HG02759 (cell line): ENCODE data around the gene NCR3LG1.
"Not testable (repeated sequence)": the region's sequence is repeated elsewhere in the genome, so short reads cannot be mapped to it uniquely, and the experiment has no call there.

Source experiments
- ATAC-seq: cut with Tn5 transposase; IDR thresholded peaks from one replicate; pipeline ENCODE4 v1.9.1; 2021; ENCODE audit warnings: mild to moderate bottlenecking, moderate library complexity; ENCODE audit not compliant: unreplicated experiment

The NCR3LG1 gene

DNA sequence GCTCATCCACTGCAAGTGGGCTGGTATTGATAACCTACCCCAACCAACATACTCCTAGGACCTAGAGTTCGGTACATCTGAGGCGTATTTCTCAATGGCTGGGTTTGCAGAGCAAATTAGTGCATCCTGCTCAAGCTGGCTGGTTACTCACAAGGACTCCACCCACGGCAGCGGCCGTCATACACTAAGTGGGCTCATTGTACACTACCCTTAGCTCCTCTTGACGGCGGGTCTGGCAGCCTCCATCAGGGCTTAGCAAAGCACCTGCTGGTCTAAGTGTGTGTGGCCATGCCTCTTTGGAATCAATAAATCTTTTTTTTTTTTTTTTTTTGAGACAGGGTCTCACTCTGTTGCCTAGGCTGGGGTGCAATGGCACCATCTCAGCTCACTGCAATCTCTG is 57.0 kb downstream of the NCR3LG1 start:
- ATAC-seq = no peak

DNA sequence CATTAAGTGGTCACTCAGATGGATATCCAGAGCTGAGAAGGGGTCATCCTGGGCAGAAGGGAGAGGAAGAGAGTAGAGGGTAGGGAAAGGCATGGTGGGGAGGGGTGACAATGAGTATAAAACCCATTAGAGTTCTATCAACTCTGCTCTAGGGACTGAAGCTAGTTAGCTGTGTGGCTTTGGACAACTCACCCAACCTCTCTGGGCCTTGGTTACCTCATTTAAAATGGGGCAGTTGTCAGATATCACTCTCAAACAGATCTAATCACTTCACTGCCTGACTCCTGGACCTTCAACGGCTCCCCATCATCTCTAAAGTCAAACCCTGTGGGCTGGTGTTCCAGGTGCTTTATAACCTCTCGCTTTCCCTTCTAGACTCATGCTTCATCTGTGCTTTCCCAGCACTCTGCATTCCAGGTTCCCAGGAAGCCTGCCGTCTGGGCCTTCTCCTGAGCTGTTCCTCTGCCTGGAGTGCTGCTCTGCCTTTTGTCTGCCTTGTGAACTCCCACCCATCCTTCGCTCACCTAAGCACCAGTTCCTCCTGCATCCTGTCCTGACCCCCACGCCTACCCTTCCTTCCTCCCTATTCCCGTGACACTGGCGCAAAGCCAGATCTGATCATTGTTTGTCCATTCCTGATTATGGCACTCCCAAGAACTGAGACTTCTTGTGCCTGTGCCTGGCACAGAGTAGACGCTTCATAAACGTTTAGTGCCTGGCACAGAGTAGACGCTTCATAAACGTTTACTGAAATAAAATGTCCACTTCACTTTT is 59.2 kb downstream of the NCR3LG1 start:
- ATAC-seq = no peak

DNA sequence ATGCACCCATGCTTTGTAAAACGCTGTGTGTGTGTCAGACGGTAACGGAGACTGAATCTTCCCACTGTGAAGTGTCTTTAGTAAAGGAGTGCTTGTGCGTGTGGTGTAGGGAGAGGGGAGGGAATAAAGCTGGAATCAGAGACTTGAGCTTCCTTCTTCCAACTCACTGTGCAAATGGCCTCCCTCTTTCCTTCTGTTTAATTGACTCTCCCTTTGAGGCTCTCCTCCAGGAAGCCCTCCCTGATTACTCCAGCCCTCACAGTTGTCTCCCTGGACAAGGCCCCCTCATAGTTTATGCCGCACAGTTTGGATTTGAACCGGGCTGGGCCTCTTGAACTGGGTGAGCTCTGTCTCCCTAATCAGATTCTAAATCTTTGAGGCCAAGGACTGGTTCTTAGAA is 59.8 kb downstream of the NCR3LG1 start:
- ATAC-seq = no peak

DNA sequence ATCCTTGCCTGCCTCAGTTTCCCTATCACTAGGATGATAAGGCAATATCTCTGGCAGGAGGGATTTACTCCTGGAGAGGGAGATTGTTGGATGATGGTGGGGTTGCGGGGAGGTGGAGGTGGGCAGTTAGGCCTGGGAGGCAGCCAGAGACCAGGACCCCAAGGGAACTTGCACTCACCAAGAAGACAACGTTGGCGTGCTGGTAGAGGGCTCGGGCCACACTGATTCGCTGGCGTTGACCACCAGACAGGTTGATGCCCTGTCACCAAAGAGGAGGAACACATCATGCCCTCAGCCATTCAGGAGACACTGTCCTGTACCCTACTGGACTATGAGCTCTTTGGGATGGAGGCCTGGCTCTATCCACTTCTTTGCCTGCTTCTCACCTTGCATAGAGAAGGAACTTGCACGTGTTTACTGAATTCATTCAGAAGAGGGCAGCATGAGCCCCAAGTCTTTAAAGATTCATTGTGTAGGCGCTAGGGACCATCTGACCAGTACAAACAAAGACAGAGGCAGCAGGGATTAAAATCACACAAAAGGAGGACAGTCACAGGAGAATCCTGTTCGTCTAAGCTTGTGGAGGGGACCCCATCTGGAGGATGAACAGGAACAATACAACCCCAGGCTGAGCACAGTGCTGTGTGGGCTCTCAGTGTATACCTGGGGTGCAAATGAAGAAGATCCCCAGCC is 61.0 kb downstream of the NCR3LG1 start:
- no peak for ATAC-seq

DNA sequence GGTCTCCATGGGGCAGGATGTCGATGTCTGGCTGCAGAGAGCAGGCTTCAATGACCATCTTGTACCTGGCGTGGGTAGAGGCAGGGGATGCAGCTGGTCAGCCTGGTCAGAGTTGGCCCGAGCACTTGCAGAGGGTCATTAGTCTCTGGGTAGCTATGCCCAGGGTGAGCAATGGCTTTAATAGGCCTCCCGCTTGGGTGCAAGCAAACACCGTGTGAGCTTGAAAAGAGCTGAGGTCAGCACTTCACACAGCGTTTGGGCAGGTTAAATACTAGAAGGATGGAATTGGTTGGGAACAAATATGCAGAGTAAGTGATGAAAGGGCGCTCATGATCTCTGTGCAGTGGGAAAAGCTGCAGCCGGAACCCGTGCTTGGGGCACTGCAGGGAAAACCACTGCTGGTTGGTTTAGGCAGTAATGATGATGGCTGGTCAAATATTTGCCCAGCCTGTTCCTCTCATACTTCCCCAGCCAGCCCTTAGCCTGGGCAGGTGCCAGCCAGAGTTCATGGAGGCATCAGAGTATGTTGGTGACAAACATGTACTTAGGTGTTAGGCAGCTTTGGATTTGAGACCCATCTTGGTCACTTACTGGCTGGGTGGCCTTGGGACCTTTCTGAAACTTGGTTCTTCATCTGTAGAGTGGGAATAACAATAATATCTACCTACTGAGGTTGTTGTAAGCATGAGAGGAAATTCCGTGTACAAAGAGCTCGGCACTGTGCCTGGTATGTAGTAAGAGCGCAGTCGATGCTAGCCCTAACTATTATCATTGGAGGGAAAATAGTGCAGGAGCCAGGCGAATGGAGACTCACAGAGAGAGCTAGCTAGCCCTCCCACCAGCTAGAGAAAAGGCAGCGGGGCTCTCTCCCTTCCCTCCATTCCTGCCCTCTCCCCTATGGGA is 62.1 kb downstream of the NCR3LG1 start:
- ATAC-seq = no peak

DNA sequence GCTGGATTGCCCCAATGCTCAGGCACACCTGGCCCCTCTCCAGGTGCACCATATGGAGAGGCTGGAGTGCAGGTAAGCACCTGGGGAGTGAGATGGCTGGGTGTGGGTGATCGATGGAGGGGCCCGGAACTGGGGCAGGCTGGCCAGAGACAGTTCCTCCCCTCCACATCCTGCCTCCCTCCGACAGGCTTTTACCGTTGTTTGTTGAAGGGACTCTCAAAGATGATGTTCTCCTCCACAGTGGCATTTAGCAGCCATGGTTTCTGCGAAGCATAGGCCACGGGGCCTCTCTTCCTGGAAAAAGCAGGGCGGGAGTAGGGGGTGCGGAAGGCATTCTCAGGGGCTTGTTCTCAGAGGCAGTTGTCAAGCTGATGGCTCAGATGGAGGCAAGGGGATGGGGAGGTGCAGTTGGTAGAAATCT is 62.7 kb downstream of the NCR3LG1 start:
- no peak for ATAC-seq

DNA sequence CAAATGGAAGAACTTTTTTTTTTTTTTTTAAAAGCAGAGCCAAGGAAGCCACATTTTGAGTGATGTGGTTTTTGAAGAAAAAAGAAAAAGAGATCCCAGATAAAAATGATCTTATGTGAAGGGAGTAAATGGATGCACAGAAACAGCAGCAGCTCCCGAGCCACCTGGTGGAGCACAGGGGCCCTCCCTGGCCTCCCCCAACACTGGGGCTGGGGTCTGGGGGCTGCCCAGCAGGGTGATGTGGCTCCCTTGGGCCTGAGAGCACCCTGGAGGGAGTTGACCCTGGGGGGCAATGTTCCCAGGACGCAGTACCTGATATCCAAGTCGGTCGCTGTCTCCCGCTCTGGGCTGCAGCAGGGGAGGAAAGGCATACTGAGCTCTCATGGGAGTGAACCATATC is 63.4 kb downstream of the NCR3LG1 start:
- ATAC-seq = no peak

DNA sequence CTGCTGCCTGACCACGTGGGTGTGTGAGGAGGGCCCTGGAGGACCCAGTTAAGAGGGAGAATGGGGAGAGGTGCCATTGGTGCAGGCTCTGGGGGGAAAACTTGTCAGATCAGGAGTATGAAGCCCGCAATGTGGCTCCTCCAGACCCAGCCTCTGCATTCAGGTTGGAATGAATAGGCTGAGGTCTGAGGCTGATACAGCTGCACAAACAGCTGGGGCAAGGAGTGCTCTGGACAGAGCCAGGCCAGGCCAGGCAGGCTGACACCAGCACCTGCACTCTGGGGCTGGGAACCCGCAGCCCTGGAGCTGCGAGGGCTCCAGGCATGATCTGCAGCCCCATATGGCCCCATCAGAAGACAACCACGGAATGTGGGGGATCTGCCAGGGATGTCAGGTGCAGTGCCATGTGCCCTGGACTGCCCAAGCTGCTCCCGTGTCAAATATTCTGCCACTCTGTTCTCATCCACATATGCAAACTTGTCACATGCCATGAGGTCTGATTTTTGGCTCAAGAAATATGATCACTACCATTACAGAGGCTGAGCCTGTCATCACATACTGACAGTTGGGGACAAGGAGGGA is 64.0 kb downstream of the NCR3LG1 start:
- ATAC-seq = no peak

DNA sequence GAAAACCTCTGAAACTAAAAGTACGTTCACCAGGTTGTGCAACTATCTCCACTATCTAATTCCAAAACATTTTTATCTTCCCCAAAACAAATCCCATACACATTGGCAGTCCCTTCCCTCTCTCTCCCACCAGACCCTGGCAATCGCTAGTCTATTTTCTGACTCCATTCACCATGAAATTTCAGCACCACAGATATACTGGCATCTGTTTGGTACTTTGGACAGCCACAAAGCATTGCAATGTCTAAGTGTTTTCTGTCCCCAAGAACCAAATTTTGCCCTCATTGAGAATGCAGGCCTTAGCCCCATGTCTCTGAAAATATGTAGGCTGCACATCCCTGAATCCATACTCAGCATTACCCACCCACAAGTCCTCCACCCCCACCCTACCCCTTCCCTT is 64.9 kb downstream of the NCR3LG1 start:
- no peak for ATAC-seq

DNA sequence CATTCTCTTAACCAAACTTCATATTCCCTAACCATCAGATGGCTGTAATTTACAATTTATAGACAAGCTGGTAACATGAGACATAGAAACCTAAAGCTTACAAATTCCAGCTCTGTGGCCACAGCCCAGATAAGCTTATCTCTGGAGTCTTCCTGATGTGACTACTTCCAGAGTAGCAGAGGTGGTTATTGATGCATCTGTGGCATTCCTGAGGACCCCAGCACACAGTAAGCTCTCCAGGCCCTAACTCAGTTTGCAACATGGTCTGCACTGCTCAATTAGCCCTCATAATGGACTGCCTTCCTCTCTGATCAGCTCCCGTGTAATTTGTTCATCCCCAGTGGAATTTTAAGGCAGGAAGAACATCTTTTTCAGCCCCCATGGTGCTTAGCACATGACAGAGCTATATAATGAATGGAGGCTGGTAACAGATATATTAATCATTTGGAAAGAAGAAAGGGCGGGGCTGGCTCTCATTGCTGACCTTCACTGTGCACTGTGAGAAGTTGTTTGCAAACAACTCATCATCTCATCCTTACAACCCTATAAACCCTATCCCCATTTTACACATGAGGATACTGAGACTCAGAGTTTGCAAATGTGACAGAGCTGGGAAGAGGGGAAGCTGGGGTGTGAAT is 67.0 kb downstream of the NCR3LG1 start:
- ATAC-seq = no peak

DNA sequence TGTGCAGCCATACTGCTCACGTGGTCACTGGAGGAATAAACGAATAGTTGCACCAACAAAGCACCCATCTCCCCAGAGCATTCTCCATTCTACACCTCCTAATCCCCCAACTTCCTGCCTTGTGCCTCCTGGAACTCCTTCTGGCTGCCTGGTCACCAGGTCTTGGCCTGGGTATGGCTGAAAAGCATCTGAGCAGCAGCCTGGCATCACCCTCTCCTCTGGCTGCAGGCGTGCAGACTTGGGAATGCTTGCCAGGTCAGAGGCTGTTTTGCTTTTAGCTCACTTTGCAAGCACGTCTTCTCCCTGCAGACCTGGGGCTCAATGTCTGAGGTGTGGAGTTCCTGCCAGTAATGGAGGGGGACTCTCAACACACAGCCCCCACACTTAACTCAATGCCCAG is 70.2 kb downstream of the NCR3LG1 start:
- ATAC-seq = no peak

DNA sequence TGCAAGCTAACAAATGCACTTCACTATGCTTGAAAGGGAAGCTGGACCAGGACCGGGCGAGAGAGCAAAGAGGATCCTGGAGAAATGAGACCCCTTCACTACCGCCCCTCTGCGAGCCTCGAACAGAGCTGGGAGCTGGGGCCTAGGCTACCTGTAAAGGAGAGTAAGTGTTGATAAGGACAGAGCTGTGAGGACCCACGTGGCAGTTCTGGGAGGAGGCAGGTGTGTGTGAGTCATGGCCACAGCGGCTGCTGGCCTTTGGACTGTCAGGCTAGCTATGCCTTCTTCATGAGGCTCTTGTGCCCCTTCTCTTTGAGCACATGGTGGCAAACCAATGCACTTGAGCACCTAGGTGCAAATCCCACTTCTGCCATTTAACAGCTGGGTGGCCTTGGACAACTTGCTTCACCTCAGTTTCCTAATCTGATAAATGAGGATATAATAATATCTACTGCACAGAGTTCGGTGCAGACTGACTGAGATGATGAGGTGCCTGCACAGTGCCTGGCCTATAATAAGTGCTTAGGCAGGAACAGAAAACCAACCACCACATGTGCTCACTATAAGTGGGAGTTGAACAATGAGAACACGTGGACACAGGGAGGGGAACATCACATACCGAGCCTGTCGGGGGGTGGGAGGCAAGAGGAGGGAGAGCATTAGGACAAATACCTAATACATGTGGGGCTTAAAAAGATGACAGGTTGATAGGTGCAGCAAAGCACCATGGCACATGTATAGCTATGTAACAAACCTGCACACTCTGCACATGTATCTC is 72.1 kb downstream of the NCR3LG1 start:
- ATAC-seq = no peak

DNA sequence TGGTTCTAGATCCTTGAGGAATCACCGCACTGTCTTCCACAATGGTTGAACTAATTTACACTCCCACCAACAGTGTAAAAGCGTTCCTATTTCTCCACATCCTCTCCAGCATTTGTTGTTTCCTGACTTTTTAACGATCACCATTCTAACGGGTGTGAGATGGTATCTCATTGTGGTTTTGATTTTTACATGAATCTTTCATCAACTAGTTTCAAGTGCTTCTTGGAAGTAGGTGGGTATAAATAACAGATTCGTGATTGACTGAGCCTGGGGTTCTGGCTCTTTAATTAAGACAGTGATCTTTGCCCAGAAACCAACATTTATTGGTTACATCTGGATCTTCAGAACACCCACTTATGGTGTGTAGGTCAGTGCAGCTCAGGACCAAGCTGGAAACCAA is 74.6 kb downstream of the NCR3LG1 start:
- not testable (repeated sequence) for ATAC-seq
